ENCODE results near the gene IFT81. TPM values are rescaled to one million over a fixed set of nuclear protein-coding genes. Genes with fewer than 3 reads are reported as not detected.

Gene IFT81
- polyA plus RNA-seq, 3 donors, result 0.39 to 0.97 (median 0.47) TPM

DNA sequence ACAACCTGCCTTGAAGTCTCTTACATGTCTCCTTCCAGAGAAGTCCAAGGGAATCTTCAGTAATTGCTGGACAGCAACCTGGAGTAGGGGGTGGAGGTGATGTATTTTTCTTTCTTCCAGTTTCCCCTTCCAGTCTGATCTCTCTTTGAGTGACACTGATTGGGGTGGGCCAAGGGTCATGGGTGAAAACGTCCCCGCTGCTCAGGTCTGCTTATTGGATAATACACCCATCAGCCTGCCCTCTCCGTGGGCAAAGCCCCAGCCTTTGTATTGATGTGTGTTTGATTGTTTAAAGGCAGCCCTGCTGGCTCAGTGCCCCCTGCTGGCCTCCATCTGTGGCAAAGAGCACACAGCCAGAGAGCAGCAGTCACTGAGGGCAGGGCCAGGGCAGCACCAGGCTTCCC, 121.2 kb downstream of the IFT81 start:
- Mint-ChIP-seq H3K36me3 (no peaks in the 10 kb centered on the region), H3K9me3 (peaks cover 0 to 2% (median 0%) of the 10 kb centered on the region in 7 donors), H3K27me3 (ENCODE audit: low read depth in 3 of 3) (peaks cover 0 to 3% (median under 1%) of the 10 kb centered on the region in 3 donors), H3K4me1 (peaks cover 30% of the 10 kb centered on the region), H3K27ac (no peak overlapping the region), H3K4me3 (no peak overlapping the region)
- WGBS (ENCODE audit: insufficient coverage), result no CpG with 5 or more reads among the region's 3 CpGs
- H3K36me3 ChIP-seq (replicated peaks in 1 of 2; ENCODE audit: control insufficient read depth in 1 of 2, insufficient read depth in 2 of 2, low read length in 2 of 2), result no peaks in the 10 kb centered on the region
- DNase-seq, result peak in 2 of 3 donors; percentile 47 to 51
- H4K20me1 ChIP-seq (ENCODE audit: insufficient read depth, low read length), result no peaks in the 10 kb centered on the region
- no peaks in the 10 kb centered on the region for H3K79me2 ChIP-seq (ENCODE audit: insufficient read depth, low read length)
- TF ChIP-seq, protein P1, sequence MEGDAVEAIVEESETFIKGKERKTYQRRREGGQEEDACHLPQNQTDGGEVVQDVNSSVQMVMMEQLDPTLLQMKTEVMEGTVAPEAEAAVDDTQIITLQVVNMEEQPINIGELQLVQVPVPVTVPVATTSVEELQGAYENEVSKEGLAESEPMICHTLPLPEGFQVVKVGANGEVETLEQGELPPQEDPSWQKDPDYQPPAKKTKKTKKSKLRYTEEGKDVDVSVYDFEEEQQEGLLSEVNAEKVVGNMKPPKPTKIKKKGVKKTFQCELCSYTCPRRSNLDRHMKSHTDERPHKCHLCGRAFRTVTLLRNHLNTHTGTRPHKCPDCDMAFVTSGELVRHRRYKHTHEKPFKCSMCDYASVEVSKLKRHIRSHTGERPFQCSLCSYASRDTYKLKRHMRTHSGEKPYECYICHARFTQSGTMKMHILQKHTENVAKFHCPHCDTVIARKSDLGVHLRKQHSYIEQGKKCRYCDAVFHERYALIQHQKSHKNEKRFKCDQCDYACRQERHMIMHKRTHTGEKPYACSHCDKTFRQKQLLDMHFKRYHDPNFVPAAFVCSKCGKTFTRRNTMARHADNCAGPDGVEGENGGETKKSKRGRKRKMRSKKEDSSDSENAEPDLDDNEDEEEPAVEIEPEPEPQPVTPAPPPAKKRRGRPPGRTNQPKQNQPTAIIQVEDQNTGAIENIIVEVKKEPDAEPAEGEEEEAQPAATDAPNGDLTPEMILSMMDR (IDR thresholded peaks at IDR 0.05), result peak; percentile 75
- no peak overlapping the region for H3K27ac ChIP-seq (ENCODE audit: low read depth in 1 of 2, low read length in 2 of 2)
- no peak overlapping the region for H3K4me2 ChIP-seq (replicated peaks; ENCODE audit: extremely low read depth, low read length, poor library complexity, severe bottlenecking)
- H3K9ac ChIP-seq (ENCODE audit: insufficient read depth, low read length, poor library complexity, severe bottlenecking), result no peak overlapping the region
- H3K4me3 ChIP-seq (replicated peaks in 1 of 3; ENCODE audit: low read depth in 2 of 3, low read length in 3 of 3), result no peak overlapping the region
- peaks cover 16 to 19% of the 10 kb centered on the region in 2 donors for H3K4me1 ChIP-seq (ENCODE audit: control insufficient read depth in 1 of 2, insufficient read depth in 2 of 2, low read length in 2 of 2)
- intact Hi-C loops (cut with micrococcal nuclease), result loop anchor here (10.0 kb wide), 1 partner anchor 141 kb away; no protein-coding TSS in a partner anchor
- H3K27me3 ChIP-seq (ENCODE audit: control insufficient read depth in 2 of 2, insufficient read depth in 2 of 2, low read length in 2 of 2), result no peaks in the 10 kb centered on the region
- no peaks in the 10 kb centered on the region for H3K9me3 ChIP-seq (replicated peaks in 1 of 2; ENCODE audit: control insufficient read depth in 1 of 2, insufficient read depth in 1 of 2, low read length in 2 of 2)
- H2AFZ ChIP-seq (ENCODE audit: insufficient read depth, low read depth, low read length, poor library complexity, severe bottlenecking), result peak overlapping the region; percentile 18

DNA sequence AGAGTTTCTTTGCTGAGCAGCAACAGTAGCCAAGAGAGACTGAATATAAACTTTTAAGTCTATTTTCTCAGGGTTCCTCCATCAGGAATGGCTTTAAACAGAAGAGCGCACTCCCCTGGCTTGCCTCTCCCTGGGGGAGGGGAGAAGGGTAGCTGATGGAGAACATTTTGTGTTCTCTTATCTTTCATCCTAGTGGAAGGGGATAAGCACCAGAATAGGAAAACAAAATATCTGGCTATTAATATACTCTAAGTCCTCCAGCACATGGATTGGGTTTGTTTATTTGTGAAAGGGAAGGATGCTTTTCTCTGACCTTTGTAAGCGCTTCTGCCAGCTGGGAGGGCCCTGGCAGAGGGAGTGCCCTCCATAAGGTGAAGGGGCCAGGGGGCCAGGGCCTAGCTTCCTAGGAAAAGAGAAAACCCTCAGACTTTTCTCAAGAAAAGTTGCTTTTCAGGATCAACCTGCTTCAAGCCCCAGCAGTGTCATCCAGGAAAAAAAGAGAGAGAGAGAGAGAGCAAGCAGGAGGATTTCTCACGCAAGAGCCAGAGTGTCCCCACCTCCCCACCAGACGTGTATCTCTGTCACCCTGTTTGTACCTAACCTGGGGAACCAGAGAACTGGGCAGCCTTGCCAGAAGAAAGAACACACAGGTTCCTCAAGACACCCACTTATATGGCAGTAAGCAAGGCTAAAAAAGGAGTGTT, 122.6 kb downstream of the IFT81 start:
- Histone ChIP-seq H3K9me3 (replicated peaks in 1 of 2; ENCODE audit: control insufficient read depth in 1 of 2, insufficient read depth in 1 of 2, low read length in 2 of 2) (no peaks in the 10 kb centered on the region), H3K27ac (ENCODE audit: low read depth in 1 of 2, low read length in 2 of 2) (no peak overlapping the region), H4K20me1 (ENCODE audit: insufficient read depth, low read length) (no peaks in the 10 kb centered on the region), H3K79me2 (ENCODE audit: insufficient read depth, low read length) (no peaks in the 10 kb centered on the region), H3K9ac (ENCODE audit: insufficient read depth, low read length, poor library complexity, severe bottlenecking) (no peak overlapping the region), H3K4me1 (ENCODE audit: control insufficient read depth in 1 of 2, insufficient read depth in 2 of 2, low read length in 2 of 2) (peaks cover 16 to 19% of the 10 kb centered on the region in 2 donors), H3K36me3 (replicated peaks in 1 of 2; ENCODE audit: control insufficient read depth in 1 of 2, insufficient read depth in 2 of 2, low read length in 2 of 2) (no peaks in the 10 kb centered on the region), H3K4me2 (replicated peaks; ENCODE audit: extremely low read depth, low read length, poor library complexity, severe bottlenecking) (no peak overlapping the region), H2AFZ (ENCODE audit: insufficient read depth, low read depth, low read length, poor library complexity, severe bottlenecking) (no peak overlapping the region), H3K4me3 (replicated peaks in 1 of 3; ENCODE audit: low read depth in 2 of 3, low read length in 3 of 3) (no peak overlapping the region), H3K27me3 (ENCODE audit: control insufficient read depth in 2 of 2, insufficient read depth in 2 of 2, low read length in 2 of 2) (no peaks in the 10 kb centered on the region)
- Mint-ChIP-seq H3K36me3 (no peaks in the 10 kb centered on the region), H3K27me3 (ENCODE audit: low read depth in 3 of 3) (peaks cover 2 to 3% (median 2%) of the 10 kb centered on the region in 3 donors), H3K4me1 (peaks cover 31% of the 10 kb centered on the region), H3K27ac (no peak overlapping the region), H3K9me3 (peaks cover 0 to 2% (median 0%) of the 10 kb centered on the region in 7 donors), H3K4me3 (no peak overlapping the region)
- TF ChIP-seq, protein P1 (IDR thresholded peaks at IDR 0.05), result no peak
- no peak for DNase-seq
- WGBS (ENCODE audit: insufficient coverage), result 100% methylated on average over 2 of the region's 4 CpGs
- intact Hi-C loops (cut with micrococcal nuclease), result loop anchor here (10.0 kb wide), 1 partner anchor 142 kb away; no protein-coding TSS in a partner anchor

Data from CD14-positive monocyte (primary cell).